ENCODE data around the gene NPB.

- no peak for TF ChIP-seq CTCF (IDR thresholded peaks at IDR 0.05)
- TF ChIP-seq POLR2A (IDR thresholded peaks at IDR 0.05): no peak
Measured at GRCh38 chr17:81903896-81904599, 2.0 kb downstream of the NPB start.
